ENCODE measurements around the gene APLP1. TPM values are rescaled to one million over a fixed set of nuclear protein-coding genes. Genes with fewer than 3 reads are reported as not detected.
A peak's percentile ranks its signal among the peaks of the same experiment; 100 is the strongest.

The APLP1 gene
- total and polyA plus RNA-seq, 2 donors (not counting 1 experiment from before 2014, with no cell fraction given): 0.99 to 4.1 TPM

GRCh38 chr19:35874392-35874930 lies 6.1 kb downstream of the APLP1 start:
- Histone ChIP-seq H3K9ac (ENCODE audit: insufficient read depth, low read length) (no peak overlapping the region), H2AFZ (ENCODE audit: low read length) (no peak overlapping the region), H3K9me3 (ENCODE audit: control insufficient read depth, insufficient read depth, low read depth, low read length) (no peaks in the 10 kb centered on the region), H3K4me2 (ENCODE audit: extremely low read depth, insufficient read depth, low read length) (no peak overlapping the region), H3K4me1 (ENCODE audit: control insufficient read depth, extremely low read depth, insufficient read depth, low read length) (peaks cover 5% of the 10 kb centered on the region), H3K4me3 (replicated peaks in 1 of 4; ENCODE audit: control extremely low read depth in 1 of 4, insufficient read depth in 1 of 4, low read depth in 3 of 4, low read length in 4 of 4) (no peak overlapping the region), H3K27me3 (ENCODE audit: control insufficient read depth, insufficient read depth, low read length) (no peaks in the 10 kb centered on the region), H3K36me3 (ENCODE audit: control insufficient read depth, insufficient read depth, low read length) (no peaks in the 10 kb centered on the region), H3K79me2 (ENCODE audit: control insufficient read depth, insufficient read depth, low read length) (no peaks in the 10 kb centered on the region), H3K27ac (ENCODE audit: insufficient read depth, low read length) (no peak overlapping the region), H4K20me1 (ENCODE audit: control insufficient read depth, extremely low read depth, insufficient read depth, low read length) (no peaks in the 10 kb centered on the region)
- TF ChIP-seq EZH2 (IDR thresholded peaks at IDR 0.05; ENCODE audit: low read length, missing control alignments) (no peak), CTCF (conservative IDR thresholded peaks at IDR 0.05 in 1 of 2, IDR thresholded peaks at IDR 0.05 in 1 of 2; ENCODE audit: low read depth in 1 of 2, low read length in 2 of 2) (no peak)
- DNase-seq (ENCODE audit: low read depth in 2 of 2): no peak

GRCh38 chr19:35879068-35879467 lies 10.7 kb downstream of the APLP1 start:
- H3K9ac ChIP-seq (ENCODE audit: insufficient read depth, low read length): no peak overlapping the region
- DNase-seq (ENCODE audit: low read depth in 2 of 2): no peak
- H3K9me3 ChIP-seq (ENCODE audit: control insufficient read depth, insufficient read depth, low read depth, low read length): no peaks in the 10 kb centered on the region
- H3K4me3 ChIP-seq (replicated peaks in 1 of 4; ENCODE audit: control extremely low read depth in 1 of 4, insufficient read depth in 1 of 4, low read depth in 3 of 4, low read length in 4 of 4): no peak overlapping the region
- H3K36me3 ChIP-seq (ENCODE audit: control insufficient read depth, insufficient read depth, low read length): no peaks in the 10 kb centered on the region
- H3K27me3 ChIP-seq (ENCODE audit: control insufficient read depth, insufficient read depth, low read length): no peaks in the 10 kb centered on the region
- no peaks in the 10 kb centered on the region for H3K79me2 ChIP-seq (ENCODE audit: control insufficient read depth, insufficient read depth, low read length)
- H3K4me2 ChIP-seq (ENCODE audit: extremely low read depth, insufficient read depth, low read length): no peak overlapping the region
- no peak overlapping the region for H2AFZ ChIP-seq (ENCODE audit: low read length)
- no peak overlapping the region for H3K27ac ChIP-seq (ENCODE audit: insufficient read depth, low read length)
- no peaks in the 10 kb centered on the region for H3K4me1 ChIP-seq (ENCODE audit: control insufficient read depth, extremely low read depth, insufficient read depth, low read length)
- TF ChIP-seq CTCF (conservative IDR thresholded peaks at IDR 0.05 in 1 of 2, IDR thresholded peaks at IDR 0.05 in 1 of 2; ENCODE audit: low read depth in 1 of 2, low read length in 2 of 2) (no peak), EZH2 (IDR thresholded peaks at IDR 0.05; ENCODE audit: low read length, missing control alignments) (no peak)
- H4K20me1 ChIP-seq (ENCODE audit: control insufficient read depth, extremely low read depth, insufficient read depth, low read length): no peaks in the 10 kb centered on the region

GRCh38 chr19:35879770-35880317 lies 11.5 kb downstream of the APLP1 start:
- Histone ChIP-seq H3K36me3 (ENCODE audit: control insufficient read depth, insufficient read depth, low read length) (no peaks in the 10 kb centered on the region), H3K9me3 (ENCODE audit: control insufficient read depth, insufficient read depth, low read depth, low read length) (no peaks in the 10 kb centered on the region), H2AFZ (ENCODE audit: low read length) (no peak overlapping the region), H3K4me1 (ENCODE audit: control insufficient read depth, extremely low read depth, insufficient read depth, low read length) (no peaks in the 10 kb centered on the region), H3K27ac (ENCODE audit: insufficient read depth, low read length) (no peak overlapping the region), H3K79me2 (ENCODE audit: control insufficient read depth, insufficient read depth, low read length) (no peaks in the 10 kb centered on the region), H3K4me2 (ENCODE audit: extremely low read depth, insufficient read depth, low read length) (no peak overlapping the region), H3K27me3 (ENCODE audit: control insufficient read depth, insufficient read depth, low read length) (no peaks in the 10 kb centered on the region), H4K20me1 (ENCODE audit: control insufficient read depth, extremely low read depth, insufficient read depth, low read length) (no peaks in the 10 kb centered on the region), H3K4me3 (replicated peaks in 1 of 4; ENCODE audit: control extremely low read depth in 1 of 4, insufficient read depth in 1 of 4, low read depth in 3 of 4, low read length in 4 of 4) (no peak overlapping the region), H3K9ac (ENCODE audit: insufficient read depth, low read length) (no peak overlapping the region)
- TF ChIP-seq EZH2 (IDR thresholded peaks at IDR 0.05; ENCODE audit: low read length, missing control alignments) (no peak), CTCF (conservative IDR thresholded peaks at IDR 0.05 in 1 of 2, IDR thresholded peaks at IDR 0.05 in 1 of 2; ENCODE audit: low read depth in 1 of 2, low read length in 2 of 2) (no peak)
- peak; percentile 85 to 88 for DNase-seq (ENCODE audit: low read depth in 2 of 2)

Data from fibroblast of lung (primary cell).